Esophagus muscularis mucosa (tissue), 3 donors: ENCODE results near the gene ARHGEF2.

Source experiments
- CTCF ChIP-seq, 3 experiments: fragments of 200-600 bp in 2 of 3; fragments of 450-650 bp in 1 of 3; sonication (generic) in 2 of 3; IDR thresholded peaks; one replicate each; pipeline ENCODE4 v1.5.1; 2017 to 2019; ENCODE audit warnings: antibody characterized with exemption in 3 of 3, mild to moderate bottlenecking in 2 of 3, moderate library complexity in 1 of 3
- POLR2AphosphoS5 ChIP-seq, 2 donors: sonication (generic); formaldehyde crosslinking; IDR thresholded peaks; one replicate each; pipeline ENCODE4 v1.6.1; 2017; ENCODE audit warnings: antibody characterized with exemption in 2 of 2

- TF ChIP-seq CTCF (IDR thresholded peaks at IDR 0.05), result no peak
- TF ChIP-seq POLR2AphosphoS5 (IDR thresholded peaks at IDR 0.05), result no peak
Observed at GRCh38 chr1:155969377-155969791, 9.0 kb downstream of the ARHGEF2 start.
